OCI-LY7 (cell line): Measurements from ENCODE around the gene ADAMTS7. TPM values are rescaled to one million over a fixed set of nuclear protein-coding genes. Genes with fewer than 3 reads are reported as not detected.
"Not testable (repeated sequence)": the region's sequence is repeated elsewhere in the genome, so short reads cannot be mapped to it uniquely, and the experiment has no call there.

ENCODE experiments used
- BruUV-seq: library from RNA; stranded (reverse); fragments of 400-500 nt; replicated peaks from 2 replicates; lab custom pipeline; 2021; lab: Mats Ljungman, UMichigan
- CTCF ChIA-PET: fragments of 300-600 bp; sonication (Branson Sonifier 250); formaldehyde crosslinking; loops from one replicate; lab custom pipeline; 2022; ENCODE audit warnings: antibody characterized with exemption; ENCODE audit not compliant: unreplicated experiment; lab: Charles Lee
- POLR2A ChIA-PET: fragments of 300-600 bp; sonication (Branson Sonifier 250); formaldehyde crosslinking; loops from one replicate; lab custom pipeline; 2022; ENCODE audit warnings: antibody characterized with exemption; lab: Charles Lee
- DNase-seq: peaks from one replicate; pipeline ENCODE4 v3.0.0-alpha.2; 2015; ENCODE audit warnings: low spot score
- H2AFZ ChIP-seq: fragments of 200-600 bp; sonication (generic), shearing (Covaris generic); 2 replicates; pipeline ENCODE4 v1.6.1; 2014; ENCODE audit warnings: mild to moderate bottlenecking, antibody characterized with exemption, low read length, moderate library complexity
- H3K27ac ChIP-seq: fragments of 200-600 bp; sonication (generic); 2 replicates; pipeline ENCODE4 v1.5.1; 2014; ENCODE audit warnings: mixed run types, low read depth, mild to moderate bottlenecking, moderate library complexity, low read length, inconsistent platforms; ENCODE audit not compliant: poor library complexity, severe bottlenecking
- H3K36me3 ChIP-seq: fragments of 200-600 bp; sonication (generic); 2 replicates; pipeline ENCODE4 v1.6.1; 2014; ENCODE audit warnings: mild to moderate bottlenecking, antibody characterized with exemption, low read length, moderate library complexity, mixed read lengths; ENCODE audit not compliant: insufficient read depth
- H3K4me1 ChIP-seq: fragments of 200-600 bp; sonication (generic); 2 replicates; pipeline ENCODE4 v1.5.1; 2014; ENCODE audit warnings: mild to moderate bottlenecking, low read length; ENCODE audit not compliant: insufficient read depth, poor library complexity, severe bottlenecking
- H3K4me2 ChIP-seq: fragments of 200-600 bp; sonication (generic); 2 replicates; pipeline ENCODE4 v1.6.1; 2014; ENCODE audit warnings: mild to moderate bottlenecking, low read length
- H3K4me3 ChIP-seq: fragments of 200-600 bp; sonication (generic); 2 replicates; pipeline ENCODE4 v1.5.1; 2014; ENCODE audit warnings: mild to moderate bottlenecking, low read depth, low read length; ENCODE audit not compliant: poor library complexity, severe bottlenecking
- H3K79me2 ChIP-seq: fragments of 200-600 bp; sonication (generic); 2 replicates; pipeline ENCODE4 v1.6.1; 2016; ENCODE audit warnings: low read depth, mild to moderate bottlenecking, low read length, moderate library complexity, mixed read lengths; ENCODE audit not compliant: insufficient read depth
- H3K9me2 ChIP-seq: fragments of 200-600 bp; sonication (generic); 2 replicates; pipeline ENCODE4 v1.6.1; 2016; ENCODE audit warnings: mild to moderate bottlenecking, low read length, mixed read lengths; ENCODE audit not compliant: insufficient read depth
- H3K9me3 ChIP-seq: fragments of 200-600 bp; sonication (generic); 2 replicates; pipeline ENCODE4 v1.6.1; 2014; ENCODE audit warnings: mild to moderate bottlenecking, mixed run types, low read length, mixed read lengths
- H4K20me1 ChIP-seq: fragments of 200-600 bp; sonication (generic); 2 replicates; pipeline ENCODE4 v1.6.1; 2014; ENCODE audit warnings: mild to moderate bottlenecking, antibody characterized with exemption, low read length, moderate library complexity, mixed read lengths; ENCODE audit not compliant: insufficient read depth
- CTCF ChIP-seq: fragments of 200-600 bp; sonication (generic); conservative IDR thresholded peaks from 2 replicates; pipeline ENCODE4 v1.5.1; 2014; ENCODE audit warnings: mild to moderate bottlenecking, antibody characterized with exemption, low read length, moderate library complexity, mixed read lengths
- EZH2phosphoT487 ChIP-seq: fragments of 200-600 bp; sonication (generic); IDR thresholded peaks from 2 replicates; pipeline ENCODE4 v1.6.1; 2018; ENCODE audit warnings: low read depth, borderline replicate concordance, mild to moderate bottlenecking, mixed run types, antibody characterized with exemption, low read length, moderate library complexity, mixed read lengths
- intact Hi-C: fragments of 100-400 bp; cut with micrococcal nuclease; formaldehyde crosslinking; loops from one replicate; pipeline ENCODE4 v1.10.0; 2022; ENCODE audit not compliant: unreplicated experiment
- total RNA-seq, 2 experiments: library from RNA; depleted of rRNA in 1 of 2; stranded (reverse); fragments of >200 nt in 1 of 2; shearing (Covaris generic) in 1 of 2; gene quantifications; 2 replicates each; pipeline ENCODE4 v1.2.3, GENCODE V29; 2014 to 2022

The ADAMTS7 gene
- total RNA-seq, 2 experiments from 2014 or later: 0.08 to 0.19 TPM

GRCh38 chr15:78788016-78788660 is 23.1 kb downstream of the ADAMTS7 start:
- Histone ChIP-seq H3K4me2 (no peak overlapping the region), H3K36me3 (no peaks in the 10 kb centered on the region), H3K9me3 (no peaks in the 10 kb centered on the region), H4K20me1 (no peaks in the 10 kb centered on the region), H2AFZ (no peak overlapping the region), H3K9me2 (no peaks in the 10 kb centered on the region), H3K4me1 (no peaks in the 10 kb centered on the region), H3K79me2 (no peaks in the 10 kb centered on the region), H3K4me3 (no peak overlapping the region), H3K27ac (no peak overlapping the region)
- TF ChIP-seq EZH2phosphoT487 (no peak), CTCF (no peak)
- CTCF ChIA-PET: no interaction called here
- DNase-seq: no peak
- BruUV-seq: no TSS peak
- intact Hi-C loops: no loop called here
- POLR2A ChIA-PET: no interaction called here

- H3K27ac ChIP-seq, H3K4me2 ChIP-seq, H3K9me2 ChIP-seq, H3K79me2 ChIP-seq, DNase-seq, H3K4me3 ChIP-seq, BruUV-seq, H2AFZ ChIP-seq, H4K20me1 ChIP-seq, H3K36me3 ChIP-seq, H3K9me3 ChIP-seq, CTCF ChIA-PET, POLR2A ChIA-PET, intact Hi-C loops, H3K4me1 ChIP-seq: not testable (repeated sequence)
Measured at GRCh38 chr15:78782402-78782801, 28.9 kb downstream of the ADAMTS7 start.

GRCh38 chr15:78781381-78781780 is 29.9 kb downstream of the ADAMTS7 start:
- H3K9me2 ChIP-seq, H3K79me2 ChIP-seq, H3K4me1 ChIP-seq, CTCF ChIA-PET, H3K4me3 ChIP-seq, intact Hi-C loops, H3K9me3 ChIP-seq, DNase-seq, H3K36me3 ChIP-seq, H4K20me1 ChIP-seq, H3K4me2 ChIP-seq, BruUV-seq, H3K27ac ChIP-seq, POLR2A ChIA-PET, H2AFZ ChIP-seq: not testable (repeated sequence)

GRCh38 chr15:78779975-78780374 is 31.3 kb downstream of the ADAMTS7 start:
- BruUV-seq, intact Hi-C loops, DNase-seq: not testable (repeated sequence)

GRCh38 chr15:78779176-78779785 is 32.0 kb downstream of the ADAMTS7 start:
- H4K20me1 ChIP-seq, BruUV-seq, intact Hi-C loops: not testable (repeated sequence)

More at GRCh38 chr15:78779975-78780374, 31.3 kb downstream of the ADAMTS7 start:
- H3K9me2 ChIP-seq, H3K27ac ChIP-seq, H3K4me1 ChIP-seq, H2AFZ ChIP-seq, H3K4me2 ChIP-seq, H3K9me3 ChIP-seq, H3K36me3 ChIP-seq, POLR2A ChIA-PET, CTCF ChIA-PET, H3K4me3 ChIP-seq, H4K20me1 ChIP-seq, H3K79me2 ChIP-seq: not testable (repeated sequence)

More at GRCh38 chr15:78779176-78779785, 32.0 kb downstream of the ADAMTS7 start:
- H3K4me2 ChIP-seq, CTCF ChIA-PET, H3K4me1 ChIP-seq, H3K27ac ChIP-seq, H3K79me2 ChIP-seq, H3K36me3 ChIP-seq, DNase-seq, H2AFZ ChIP-seq, H3K4me3 ChIP-seq, H3K9me3 ChIP-seq, H3K9me2 ChIP-seq, POLR2A ChIA-PET: not testable (repeated sequence)
